HG03066 (cell line): ENCODE data around the gene DENND2A.
"Not testable (repeated sequence)": the region's sequence is repeated elsewhere in the genome, so short reads cannot be mapped to it uniquely, and the experiment has no call there.

Source experiments
- ATAC-seq: cut with Tn5 transposase; IDR thresholded peaks from one replicate; pipeline ENCODE4 v1.9.1; 2021; ENCODE audit warnings: low read depth; ENCODE audit not compliant: unreplicated experiment

The DENND2A gene

GRCh38 chr7:140553236-140553635, 87.4 kb downstream of the DENND2A start:
- not testable (repeated sequence) for ATAC-seq

GRCh38 chr7:140552240-140552679, 88.4 kb downstream of the DENND2A start:
- no peak for ATAC-seq

- no peak for ATAC-seq
Observed at GRCh38 chr7:140551355-140552239, 89.0 kb downstream of the DENND2A start.

- no peak for ATAC-seq
Observed at GRCh38 chr7:140546947-140547346, 93.7 kb downstream of the DENND2A start.

GRCh38 chr7:140544388-140544826, 96.2 kb downstream of the DENND2A start:
- ATAC-seq, result no peak

GRCh38 chr7:140542228-140542603, 98.4 kb downstream of the DENND2A start:
- no peak for ATAC-seq

- ATAC-seq, result no peak
Observed at GRCh38 chr7:140541513-140542227, 98.9 kb downstream of the DENND2A start.

- ATAC-seq, result no peak
Observed at GRCh38 chr7:140541176-140541512, 99.5 kb downstream of the DENND2A start.

- no peak for ATAC-seq
Observed at GRCh38 chr7:140540136-140540777, 100.4 kb downstream of the DENND2A start.

- ATAC-seq, result no peak
Observed at GRCh38 chr7:140539461-140539860, 101.2 kb downstream of the DENND2A start.

- ATAC-seq, result no peak
Observed at GRCh38 chr7:140537750-140538482, 102.7 kb downstream of the DENND2A start.

GRCh38 chr7:140534743-140535142, 105.9 kb downstream of the DENND2A start:
- ATAC-seq, result no peak

- ATAC-seq, result no peak
Observed at GRCh38 chr7:140533394-140533872, 107.2 kb downstream of the DENND2A start.

GRCh38 chr7:140529428-140529827, 111.2 kb downstream of the DENND2A start:
- ATAC-seq, result not testable (repeated sequence)

- ATAC-seq, result no peak
Observed at GRCh38 chr7:140526787-140527664, 113.6 kb downstream of the DENND2A start.

- ATAC-seq, result no peak
Observed at GRCh38 chr7:140526214-140526613, 114.4 kb downstream of the DENND2A start.

- no peak for ATAC-seq
Observed at GRCh38 chr7:140525743-140526142, 114.9 kb downstream of the DENND2A start.

GRCh38 chr7:140521421-140521820, 119.2 kb downstream of the DENND2A start:
- no peak for ATAC-seq

GRCh38 chr7:140519007-140519399, 121.6 kb downstream of the DENND2A start:
- no peak for ATAC-seq
